K562 (cell line): ENCODE data around the gene UBA7. TPM values are rescaled to one million over a fixed set of nuclear protein-coding genes. Genes with fewer than 3 reads are reported as not detected.
A peak's percentile ranks its signal among the peaks of the same experiment; 100 is the strongest.

Experiments used
- ARID4B ChIP-seq: sonication (generic); formaldehyde crosslinking; IDR thresholded peaks from 2 replicates; pipeline ENCODE4 v1.8.0; 2022; ENCODE audit warnings: mild to moderate bottlenecking, missing genetic modification reagents
- BCOR ChIP-seq: fragments of 450-650 bp; IDR thresholded peaks from 2 replicates; pipeline ENCODE4 v1.6.1; 2016
- CBX2 ChIP-seq: fragments of 200-600 bp; sonication (generic); IDR thresholded peaks from one replicate; pipeline ENCODE4 v1.6.1; 2012; ENCODE audit warnings: mild to moderate bottlenecking, low read length, inconsistent platforms; ENCODE audit not compliant: insufficient read depth, poor library complexity, severe bottlenecking
- CEBPZ ChIP-seq: fragments of 150-350 bp; IDR thresholded peaks from 2 replicates; pipeline ENCODE4 v1.6.1; 2014; ENCODE audit warnings: low read depth, mild to moderate bottlenecking, low read length, borderline replicate concordance
- HMBOX1 ChIP-seq: sonication (generic); IDR thresholded peaks from 2 replicates; pipeline ENCODE4 v1.6.1; 2016
- ILF3 ChIP-seq: fragments of 450-650 bp; IDR thresholded peaks from 2 replicates; pipeline ENCODE4 v1.6.1; 2018; ENCODE audit warnings: antibody characterized with exemption, mild to moderate bottlenecking, moderate library complexity, borderline replicate concordance
- JUNB ChIP-seq: fragments of 450-650 bp; formaldehyde crosslinking; conservative IDR thresholded peaks from 2 replicates; pipeline ENCODE4 v1.4.0; 2020; ENCODE audit warnings: mild to moderate bottlenecking
- MAX ChIP-seq: sonication (generic); formaldehyde crosslinking; IDR thresholded peaks from 2 replicates; pipeline ENCODE4 v1.9.0; 2022; ENCODE audit warnings: mild to moderate bottlenecking, missing genetic modification reagents
- MEIS2 ChIP-seq: fragments of 450-650 bp; IDR thresholded peaks from 2 replicates; pipeline ENCODE4 v1.6.1; 2014; ENCODE audit warnings: mild to moderate bottlenecking; ENCODE audit not compliant: partially characterized antibody
- NFIC ChIP-seq: fragments of 450-650 bp; IDR thresholded peaks from 2 replicates; pipeline ENCODE4 v1.6.1; 2017; ENCODE audit warnings: mild to moderate bottlenecking, inconsistent platforms
- POLR2B ChIP-seq: fragments of 450-650 bp; IDR thresholded peaks from 2 replicates; pipeline ENCODE4 v1.6.1; 2018; ENCODE audit warnings: low read depth; ENCODE audit not compliant: partially characterized antibody
- STAG1 ChIP-seq: sonication (generic); formaldehyde crosslinking; IDR thresholded peaks from 2 replicates; pipeline ENCODE4 v1.5.0; 2020; ENCODE audit warnings: missing genetic modification reagents, borderline replicate concordance
- TCF7L2 ChIP-seq: fragments of 150-350 bp; IDR thresholded peaks from 2 replicates; pipeline ENCODE4 v1.6.1; 2016; ENCODE audit warnings: low read depth, mild to moderate bottlenecking, low read length, moderate library complexity
- U2AF1 ChIP-seq: fragments of 200-400 bp; formaldehyde crosslinking; optimal IDR thresholded peaks from 2 replicates; pipeline ENCODE3; 2017; ENCODE audit warnings: mild to moderate bottlenecking, low read depth, low read length, moderate library complexity
- ZBTB9 ChIP-seq: fragments of 450-650 bp; formaldehyde crosslinking; IDR thresholded peaks from 2 replicates; pipeline ENCODE4 v1.4.0; 2020; ENCODE audit warnings: mild to moderate bottlenecking, moderate library complexity
- polyA plus RNA-seq, 8 experiments: library from polyadenylated mRNA; depleted of rRNA in 4 of 8; stranded (reverse) in 5 of 8; unstranded in 3 of 8; fragments of >200 nt; fragmentation: Nextera tagmentation in 2 of 8; fragmentation: Illumina TruSeq in 1 of 8; extraction: Ambion mirVana in 2 of 8; extraction: Trizol in 1 of 8; gene quantifications; 2 replicates each; pipeline versions ENCODE4 v1.2.1 to v1.2.3, GENCODE V29; 2011 to 2014; ENCODE audit warnings: inconsistent platforms in 1 of 8, missing spikeins in 1 of 8
- total RNA-seq, 7 experiments: library from RNA; depleted of rRNA in 6 of 7; stranded (reverse); fragments of >200 nt in 6 of 7; fragmentation: Illumina TruSeq in 2 of 7; extraction: Trizol in 2 of 7; gene quantifications; 2 replicates each; pipeline versions ENCODE4 v1.2.1 to v1.2.3, GENCODE V29; 2011 to 2021; ENCODE audit warnings: low replicate concordance in 1 of 7

Gene UBA7
- total and polyA plus RNA-seq, 9 of the 15 experiments (the other 6 are each of a cell fraction or from before 2014, with no cell fraction given), result 0.17 to 3.3 (median 2.0) TPM

GRCh38 chr3:49786357-49787181 lies 27.2 kb downstream of the UBA7 start, which contains the start of gene IP6K1 (continued):
- no peak for TF ChIP-seq ARID4B (CRISPR knock-in tag)
- no peak for TF ChIP-seq JUNB (CRISPR knock-in tag)
- TF ChIP-seq CBX2, result no peak
- peak; percentile 73 for TF ChIP-seq POLR2B
- no peak for TF ChIP-seq HMBOX1
- no peak; the same call in none of the 2 replicates for TF ChIP-seq ZBTB9 (CRISPR knock-in tag)
- peak; percentile 68 for TF ChIP-seq NFIC
- TF ChIP-seq MAX (CRISPR knock-in tag), result peak; percentile 92
- TF ChIP-seq STAG1 (CRISPR knock-in tag), result no peak
- peak; percentile 82 for TF ChIP-seq MEIS2
- peak; percentile 80; the same call in 1 of the 2 replicates for TF ChIP-seq CEBPZ
- TF ChIP-seq ILF3, result no peak
- no peak for TF ChIP-seq U2AF1
- TF ChIP-seq TCF7L2, result no peak
- TF ChIP-seq BCOR, result peak; percentile 58; the same call in 1 of the 2 replicates
